ENCODE data around the gene DDX47. TPM values are rescaled to one million over a fixed set of nuclear protein-coding genes. Genes with fewer than 3 reads are reported as not detected.
A peak's percentile ranks its signal among the peaks of the same experiment; 100 is the strongest.

The DDX47 gene
- polyA plus RNA-seq, 1 of the 3 experiments (the other 2 are of a cell fraction), result 68.4 TPM

GRCh38 chr12:12818701-12819100, 5.6 kb downstream of the DDX47 start (continued):
- TF ChIP-seq TAF1 (IDR thresholded peaks at IDR 0.05; ENCODE audit: borderline replicate concordance, low read depth, low read length), result no peak
- no peak for TF ChIP-seq JUND (IDR thresholded peaks at IDR 0.05)
- TF ChIP-seq CHD2 (IDR thresholded peaks at IDR 0.05; ENCODE audit: low read length, partially characterized antibody), result no peak
- TF ChIP-seq PBX3 (IDR thresholded peaks at IDR 0.05), result no peak
- no peak for TF ChIP-seq REST (IDR thresholded peaks at IDR 0.05; ENCODE audit: low read depth, low read length)

GRCh38 chr12:12819221-12819620, 6.1 kb downstream of the DDX47 start:
- Histone ChIP-seq H3K4me3 (ENCODE audit: low read depth in 2 of 2, low read length in 1 of 2) (0 out of 4 replicates have a peak overlapping the region, but pooled peaks of 1 of the 2 experiments have one; percentile 8), H3K79me2 (ENCODE audit: insufficient read depth) (peaks cover 68% of the 10 kb centered on the region), H3K9me3 (no peaks in the 10 kb centered on the region), H3K9me2 (no peaks in the 10 kb centered on the region), H3F3A (replicated peaks; ENCODE audit: insufficient read depth) (peaks cover 44% of the 10 kb centered on the region), H3K4me1 (ENCODE audit: control insufficient read depth in 1 of 2, insufficient read depth in 2 of 2, low read depth in 1 of 2, low read length in 1 of 2) (peaks cover 10 to 35% of the 10 kb centered on the region in 2 experiments), H3K9ac (peak overlapping the region; percentile 54), H2AFZ (ENCODE audit: low read depth) (no peak overlapping the region), H3K27ac (ENCODE audit: low read depth in 2 of 2, low read length in 1 of 2) (peak overlapping the region; percentile 81 to 88), H3K36me3 (replicated peaks in 1 of 2; ENCODE audit: control insufficient read depth in 1 of 2, insufficient read depth in 2 of 2, low read length in 1 of 2) (peaks cover 64 to 70% of the 10 kb centered on the region in 2 experiments), H3K27me3 (ENCODE audit: insufficient read depth) (no peaks in the 10 kb centered on the region), H4K20me1 (ENCODE audit: insufficient read depth) (no peaks in the 10 kb centered on the region), H3K4me2 (peak overlapping the region; percentile 45)
- POLR2A ChIA-PET, result interaction anchor here (1.2 kb wide), 1 partner anchor 32 kb away, joined by 3 read pairs; no protein-coding TSS in a partner anchor
- no peak for DNase-seq
- WGBS (ENCODE audit: low lambda C conversion rate), result 46% methylated on average over 2 of the region's 2 CpGs
- CTCF ChIA-PET, result interaction anchor here (0.8 to 1.9 kb wide), 3 partner anchors 15 to 393 kb away, joined by 3 to 6 read pairs (median 3); no protein-coding TSS in a partner anchor
- TF ChIP-seq YY1 (IDR thresholded peaks at IDR 0.05; ENCODE audit: low read depth), result 0 out of 2 replicates have a peak, but pooled peaks have one; percentile 13
- TF ChIP-seq TEAD4 (IDR thresholded peaks at IDR 0.05; ENCODE audit: borderline replicate concordance, insufficient read depth), result no peak
- TF ChIP-seq GABPA (IDR thresholded peaks at IDR 0.05; ENCODE audit: low read depth), result no peak

- no peak for DNase-seq
- Histone ChIP-seq H3F3A (replicated peaks; ENCODE audit: insufficient read depth) (peaks cover 44% of the 10 kb centered on the region), H3K79me2 (ENCODE audit: insufficient read depth) (peaks cover 62% of the 10 kb centered on the region), H3K27ac (ENCODE audit: low read depth in 2 of 2, low read length in 1 of 2) (peak overlapping the region; percentile 81 to 88), H3K4me2 (peak overlapping the region; percentile 45), H3K4me1 (ENCODE audit: control insufficient read depth in 1 of 2, insufficient read depth in 2 of 2, low read depth in 1 of 2, low read length in 1 of 2) (peaks cover 8 to 35% of the 10 kb centered on the region in 2 experiments), H4K20me1 (ENCODE audit: insufficient read depth) (no peaks in the 10 kb centered on the region), H3K4me3 (ENCODE audit: low read depth in 2 of 2, low read length in 1 of 2) (peak overlapping the region in 1 of 2 experiments; percentile 8; a peak in 1 of 4 replicates), H2AFZ (ENCODE audit: low read depth) (no peak overlapping the region), H3K9ac (peak overlapping the region; percentile 54), H3K36me3 (replicated peaks in 1 of 2; ENCODE audit: control insufficient read depth in 1 of 2, insufficient read depth in 2 of 2, low read length in 1 of 2) (peaks cover 66 to 76% of the 10 kb centered on the region in 2 experiments), H3K27me3 (ENCODE audit: insufficient read depth) (no peaks in the 10 kb centered on the region), H3K9me2 (no peaks in the 10 kb centered on the region), H3K9me3 (no peaks in the 10 kb centered on the region)
- WGBS (ENCODE audit: low lambda C conversion rate), result 7% methylated on average over 1 of the region's 2 CpGs
- POLR2A ChIA-PET, result interaction anchor here (1.2 kb wide), 1 partner anchor 33 kb away, joined by 3 read pairs; no protein-coding TSS in a partner anchor
- CTCF ChIA-PET, result interaction anchor here (0.9 to 1.9 kb wide), 2 partner anchors 15 to 17 kb away, joined by 3 to 6 read pairs; no protein-coding TSS in a partner anchor
- TF ChIP-seq RFX5 (IDR thresholded peaks at IDR 0.05; ENCODE audit: low read length), result no peak
- TF ChIP-seq CHD2 (IDR thresholded peaks at IDR 0.05; ENCODE audit: low read length, partially characterized antibody), result no peak
- no peak for TF ChIP-seq NRF1 (IDR thresholded peaks at IDR 0.05; ENCODE audit: low read depth, low read length)
- TF ChIP-seq ELF1 (IDR thresholded peaks at IDR 0.05), result no peak
- TF ChIP-seq TCF12 (IDR thresholded peaks at IDR 0.05), result peak; percentile 89
- TF ChIP-seq SMC3 (IDR thresholded peaks at IDR 0.05; ENCODE audit: low read depth, low read length), result no peak
- TF ChIP-seq RXRA (IDR thresholded peaks at IDR 0.05; ENCODE audit: borderline replicate concordance, low read depth), result peak; percentile 71; the same call in 1 of the 2 replicates
- peak; percentile 94 for TF ChIP-seq PBX3 (IDR thresholded peaks at IDR 0.05)
- TF ChIP-seq ZBTB33 (IDR thresholded peaks at IDR 0.05; ENCODE audit: borderline replicate concordance, low read depth), result peak; percentile 74
- no peak for TF ChIP-seq EZH2phosphoT487 (IDR thresholded peaks at IDR 0.05; ENCODE audit: borderline replicate concordance, low read depth)
Measured at GRCh38 chr12:12819752-12820311, 6.7 kb downstream of the DDX47 start.
